Activated naive CD4-positive, alpha-beta T cell treated with anti-CD3 and anti-CD28 coated beads, Interleukin-2, amount 50 U/mL, for 72 hours (primary cell): ENCODE results near the gene SNRK. TPM values are rescaled to one million over a fixed set of nuclear protein-coding genes. Genes with fewer than 3 reads are reported as not detected.

Experiments
- ATAC-seq, 2 donors: fragments of 150-1000 bp; cut with Tn5 transposase; 2 replicates each; pipeline ENCODE4 v1.10.0; 2021; ENCODE audit warnings: mild to moderate bottlenecking in 2 of 2, moderate library complexity in 2 of 2
- DNase-seq, 2 donors: peaks; one replicate each; pipeline ENCODE4 v3.0.0; 2021 to 2022; ENCODE audit warnings: low spot score in 2 of 2
- H3K27ac Mint-ChIP-seq, 2 donors: one replicate each; pipeline ENCODE4 v1.8.0; 2022; ENCODE audit warnings: mild to moderate bottlenecking in 2 of 2, mixed read lengths in 2 of 2
- H3K36me3 Mint-ChIP-seq, 2 donors: one replicate each; pipeline ENCODE4 v1.8.0; 2022; ENCODE audit warnings: mixed read lengths in 2 of 2
- H3K9me3 Mint-ChIP-seq, 2 donors: one replicate each; pipeline ENCODE4 v1.8.0; 2022; ENCODE audit warnings: mixed read lengths in 2 of 2
- total RNA-seq, 2 donors: library from RNA; stranded (reverse); gene quantifications; one replicate each; pipeline ENCODE4 v1.2.3, GENCODE V29; 2022

Gene SNRK
- 10 to 100 TPM; 21.2 to 28.6 TPM for total RNA-seq

- peaks cover 0 to 14% of the 10 kb centered on the region in 2 donors for H3K36me3 Mint-ChIP-seq
These were observed at the start of gene SNRK for GRCh38 chr3:43286115-43286840. Gene SNRK (plus strand): TSS chr3:43286540. CDS start chr3:43303204, 16,664 bp downstream.

GRCh38 chr3:43238801-43239200 lies 47.5 kb upstream of the SNRK start:
- Mint-ChIP-seq H3K36me3 (peaks cover 0 to 17% of the 10 kb centered on the region in 2 donors), H3K9me3 (peaks cover 0 to 13% of the 10 kb centered on the region in 2 donors), H3K27ac (no peak overlapping the region)
- DNase-seq (no peak), ATAC-seq (no peak)

More at GRCh38 chr3:43286115-43286840, at the start of gene SNRK:
- H3K27ac Mint-ChIP-seq, result peak within 1 kb of the TSS; percentile 92 to 96
- peak; percentile 87 to 89 for ATAC-seq
- DNase-seq, result peak; percentile 94 to 95
- no peaks in the 10 kb centered on the region for H3K9me3 Mint-ChIP-seq

GRCh38 chr3:43239755-43240154 lies 46.6 kb upstream of the SNRK start:
- DNase-seq (no peak), ATAC-seq (no peak)
- Mint-ChIP-seq H3K9me3 (peaks cover 0 to 19% of the 10 kb centered on the region in 2 donors), H3K27ac (no peak overlapping the region), H3K36me3 (peaks cover 0 to 23% of the 10 kb centered on the region in 2 donors)

- Mint-ChIP-seq H3K36me3 (peaks cover 0 to 13% of the 10 kb centered on the region in 2 donors), H3K27ac (peak overlapping the region; percentile 3 to 32), H3K9me3 (peaks cover 0 to 17% of the 10 kb centered on the region in 2 donors)
- DNase-seq (no peak), ATAC-seq (peak; percentile 66 to 83)
These were observed 42.5 kb upstream of the SNRK start for GRCh38 chr3:43243590-43244587.

- Mint-ChIP-seq H3K27ac (no peak overlapping the region), H3K9me3 (peaks cover 4 to 19% of the 10 kb centered on the region in 2 donors), H3K36me3 (peaks cover 0 to 6% of the 10 kb centered on the region in 2 donors)
- DNase-seq, result no peak
- no peak for ATAC-seq
These were observed 41.6 kb upstream of the SNRK start for GRCh38 chr3:43244694-43245093.

- no peak for DNase-seq
- peaks cover 0 to 6% of the 10 kb centered on the region in 2 donors for H3K36me3 Mint-ChIP-seq
- H3K9me3 Mint-ChIP-seq, result peaks cover 4 to 19% of the 10 kb centered on the region in 2 donors
- H3K27ac Mint-ChIP-seq, result no peak overlapping the region
- ATAC-seq, result no peak
These were observed 39.4 kb upstream of the SNRK start for GRCh38 chr3:43246976-43247375.

- Mint-ChIP-seq H3K36me3 (peaks cover 0 to 6% of the 10 kb centered on the region in 2 donors), H3K27ac (no peak overlapping the region), H3K9me3 (peaks cover 4 to 19% of the 10 kb centered on the region in 2 donors)
- ATAC-seq (no peak), DNase-seq (no peak)
These were observed 38.7 kb upstream of the SNRK start for GRCh38 chr3:43247561-43248184.

GRCh38 chr3:43248185-43248583 lies 38.2 kb upstream of the SNRK start:
- ATAC-seq, result no peak
- no peak overlapping the region for H3K27ac Mint-ChIP-seq
- H3K36me3 Mint-ChIP-seq, result peaks cover 0 to 6% of the 10 kb centered on the region in 2 donors
- H3K9me3 Mint-ChIP-seq, result peaks cover 4 to 19% of the 10 kb centered on the region in 2 donors
- DNase-seq, result no peak

GRCh38 chr3:43248973-43249372 lies 37.4 kb upstream of the SNRK start:
- peaks cover 0 to 4% of the 10 kb centered on the region in 2 donors for H3K36me3 Mint-ChIP-seq
- no peak for ATAC-seq
- no peak for DNase-seq
- no peak overlapping the region for H3K27ac Mint-ChIP-seq
- H3K9me3 Mint-ChIP-seq, result peaks cover 4 to 19% of the 10 kb centered on the region in 2 donors

- H3K9me3 Mint-ChIP-seq, result peaks cover 4 to 15% of the 10 kb centered on the region in 2 donors
- ATAC-seq (peak; percentile 56), DNase-seq (no peak)
- H3K36me3 Mint-ChIP-seq, result no peaks in the 10 kb centered on the region
- H3K27ac Mint-ChIP-seq, result no peak overlapping the region
These were observed 36.9 kb upstream of the SNRK start for GRCh38 chr3:43249405-43249804.

- ATAC-seq (no peak), DNase-seq (no peak)
- H3K9me3 Mint-ChIP-seq, result peaks cover 4 to 6% of the 10 kb centered on the region in 2 donors
- H3K27ac Mint-ChIP-seq, result no peak overlapping the region
- H3K36me3 Mint-ChIP-seq, result no peaks in the 10 kb centered on the region
These were observed 33.0 kb upstream of the SNRK start for GRCh38 chr3:43253294-43253693.

GRCh38 chr3:43254125-43254524 lies 32.2 kb upstream of the SNRK start:
- no peak overlapping the region for H3K27ac Mint-ChIP-seq
- no peak for ATAC-seq
- DNase-seq, result no peak
- H3K36me3 Mint-ChIP-seq, result no peaks in the 10 kb centered on the region
- H3K9me3 Mint-ChIP-seq, result peaks cover 2 to 3% of the 10 kb centered on the region in 2 donors

GRCh38 chr3:43255662-43256061 lies 30.7 kb upstream of the SNRK start:
- no peak for DNase-seq
- Mint-ChIP-seq H3K36me3 (no peaks in the 10 kb centered on the region), H3K27ac (no peak overlapping the region), H3K9me3 (no peaks in the 10 kb centered on the region)
- no peak for ATAC-seq

GRCh38 chr3:43256714-43257461 lies 29.5 kb upstream of the SNRK start:
- Mint-ChIP-seq H3K9me3 (no peaks in the 10 kb centered on the region), H3K27ac (no peak overlapping the region), H3K36me3 (no peaks in the 10 kb centered on the region)
- DNase-seq (no peak), ATAC-seq (no peak)

- H3K9me3 Mint-ChIP-seq, result no peaks in the 10 kb centered on the region
- DNase-seq (no peak), ATAC-seq (no peak)
- H3K36me3 Mint-ChIP-seq, result no peaks in the 10 kb centered on the region
- H3K27ac Mint-ChIP-seq, result peak overlapping the region in 1 of 2 donors; percentile 21
These were observed 28.5 kb upstream of the SNRK start for GRCh38 chr3:43257850-43258249.

GRCh38 chr3:43259626-43260025 lies 26.7 kb upstream of the SNRK start:
- no peak overlapping the region for H3K27ac Mint-ChIP-seq
- no peaks in the 10 kb centered on the region for H3K36me3 Mint-ChIP-seq
- ATAC-seq (peak; percentile 43 to 54), DNase-seq (no peak)
- H3K9me3 Mint-ChIP-seq, result no peaks in the 10 kb centered on the region
